ENCODE measurements around the gene KCTD8. TPM values are rescaled to one million over a fixed set of nuclear protein-coding genes. Genes with fewer than 3 reads are reported as not detected.

KCTD8 gene
- total RNA-seq, 1 experiment from 2014 or later, result 3.8 TPM

DNA sequence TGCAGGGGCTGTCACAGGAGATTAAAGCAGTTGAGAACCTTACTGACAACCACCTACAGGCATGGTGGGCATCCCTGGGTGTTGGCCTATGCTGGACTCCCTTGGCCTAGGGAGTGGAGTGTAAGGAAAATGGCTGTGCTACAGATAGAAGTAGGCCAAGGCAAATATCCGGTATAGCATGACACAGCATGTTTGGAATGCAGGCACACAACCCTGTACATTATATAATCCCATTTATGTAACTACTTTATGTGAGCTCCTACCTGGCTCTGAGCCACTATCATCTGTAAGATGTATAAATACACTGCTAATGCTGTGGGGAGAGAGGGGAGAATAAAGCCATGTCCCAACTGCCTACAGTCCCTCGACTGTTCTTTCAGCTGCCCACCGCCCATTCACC is 38.7 kb upstream of the KCTD8 start (continued):
- TF ChIP-seq ZNF317 (CRISPR knock-in tag; IDR thresholded peaks at IDR 0.05; ENCODE audit: borderline replicate concordance, low read depth) (no peak), E2F1 (CRISPR knock-in tag; IDR thresholded peaks at IDR 0.05) (no peak), MXD4 (CRISPR knock-in tag; IDR thresholded peaks at IDR 0.05; ENCODE audit: borderline replicate concordance) (no peak), ZNF396 (CRISPR knock-in tag; IDR thresholded peaks at IDR 0.05; ENCODE audit: borderline replicate concordance) (no peak), ZNF138 (CRISPR knock-in tag; conservative IDR thresholded peaks at IDR 0.05) (no peak), ATF1 (CRISPR knock-in tag; IDR thresholded peaks at IDR 0.05) (no peak), NR2C2 (CRISPR knock-in tag; IDR thresholded peaks at IDR 0.05) (no peak), KAT7 (CRISPR knock-in tag; IDR thresholded peaks at IDR 0.05; ENCODE audit: borderline replicate concordance) (no peak)
- TF ChIP-seq, protein P1, sequence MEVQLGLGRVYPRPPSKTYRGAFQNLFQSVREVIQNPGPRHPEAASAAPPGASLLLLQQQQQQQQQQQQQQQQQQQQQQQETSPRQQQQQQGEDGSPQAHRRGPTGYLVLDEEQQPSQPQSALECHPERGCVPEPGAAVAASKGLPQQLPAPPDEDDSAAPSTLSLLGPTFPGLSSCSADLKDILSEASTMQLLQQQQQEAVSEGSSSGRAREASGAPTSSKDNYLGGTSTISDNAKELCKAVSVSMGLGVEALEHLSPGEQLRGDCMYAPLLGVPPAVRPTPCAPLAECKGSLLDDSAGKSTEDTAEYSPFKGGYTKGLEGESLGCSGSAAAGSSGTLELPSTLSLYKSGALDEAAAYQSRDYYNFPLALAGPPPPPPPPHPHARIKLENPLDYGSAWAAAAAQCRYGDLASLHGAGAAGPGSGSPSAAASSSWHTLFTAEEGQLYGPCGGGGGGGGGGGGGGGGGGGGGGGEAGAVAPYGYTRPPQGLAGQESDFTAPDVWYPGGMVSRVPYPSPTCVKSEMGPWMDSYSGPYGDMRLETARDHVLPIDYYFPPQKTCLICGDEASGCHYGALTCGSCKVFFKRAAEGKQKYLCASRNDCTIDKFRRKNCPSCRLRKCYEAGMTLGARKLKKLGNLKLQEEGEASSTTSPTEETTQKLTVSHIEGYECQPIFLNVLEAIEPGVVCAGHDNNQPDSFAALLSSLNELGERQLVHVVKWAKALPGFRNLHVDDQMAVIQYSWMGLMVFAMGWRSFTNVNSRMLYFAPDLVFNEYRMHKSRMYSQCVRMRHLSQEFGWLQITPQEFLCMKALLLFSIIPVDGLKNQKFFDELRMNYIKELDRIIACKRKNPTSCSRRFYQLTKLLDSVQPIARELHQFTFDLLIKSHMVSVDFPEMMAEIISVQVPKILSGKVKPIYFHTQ (CRISPR knock-in tag; IDR thresholded peaks at IDR 0.05), result no peak

GRCh38 chr4:44479731-44480130 is 31.1 kb upstream of the KCTD8 start:
- Mint-ChIP-seq H3K27me3 (ENCODE audit: low read depth) (no peaks in the 10 kb centered on the region; the same call in 1 of the 2 replicates), H3K27ac (no peak overlapping the region), H3K4me3 (no peak overlapping the region), H3K9me3 (peaks cover 27% of the 10 kb centered on the region), H3K4me1 (no peaks in the 10 kb centered on the region), H3K36me3 (peaks cover 4% of the 10 kb centered on the region; the same call in 1 of the 2 replicates)
- no peak for DNase-seq (ENCODE audit: low spot score)
- ChIA-PET POLR2A (no interaction called here), CTCF (no interaction called here)
- ATAC-seq, result no peak
- TF ChIP-seq, protein P2, sequence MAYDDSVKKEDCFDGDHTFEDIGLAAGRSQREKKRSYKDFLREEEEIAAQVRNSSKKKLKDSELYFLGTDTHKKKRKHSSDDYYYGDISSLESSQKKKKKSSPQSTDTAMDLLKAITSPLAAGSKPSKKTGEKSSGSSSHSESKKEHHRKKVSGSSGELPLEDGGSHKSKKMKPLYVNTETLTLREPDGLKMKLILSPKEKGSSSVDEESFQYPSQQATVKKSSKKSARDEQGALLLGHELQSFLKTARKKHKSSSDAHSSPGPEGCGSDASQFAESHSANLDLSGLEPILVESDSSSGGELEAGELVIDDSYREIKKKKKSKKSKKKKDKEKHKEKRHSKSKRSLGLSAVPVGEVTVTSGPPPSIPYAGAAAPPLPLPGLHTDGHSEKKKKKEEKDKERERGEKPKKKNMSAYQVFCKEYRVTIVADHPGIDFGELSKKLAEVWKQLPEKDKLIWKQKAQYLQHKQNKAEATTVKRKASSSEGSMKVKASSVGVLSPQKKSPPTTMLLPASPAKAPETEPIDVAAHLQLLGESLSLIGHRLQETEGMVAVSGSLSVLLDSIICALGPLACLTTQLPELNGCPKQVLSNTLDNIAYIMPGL (CRISPR knock-in tag; IDR thresholded peaks at IDR 0.05), result no peak
- no peak for TF ChIP-seq ESRRA (CRISPR knock-in tag; IDR thresholded peaks at IDR 0.05; ENCODE audit: borderline replicate concordance)
- TF ChIP-seq SMAD4 (CRISPR knock-in tag; IDR thresholded peaks at IDR 0.05), result no peak
- TF ChIP-seq RELA (CRISPR knock-in tag; IDR thresholded peaks at IDR 0.05; ENCODE audit: borderline replicate concordance), result no peak
- TF ChIP-seq ZSCAN18 (CRISPR knock-in tag; IDR thresholded peaks at IDR 0.05), result no peak
- no peak for TF ChIP-seq PREB (CRISPR knock-in tag; IDR thresholded peaks at IDR 0.05; ENCODE audit: borderline replicate concordance)
- TF ChIP-seq KAT7 (CRISPR knock-in tag; IDR thresholded peaks at IDR 0.05; ENCODE audit: borderline replicate concordance), result no peak
- TF ChIP-seq, protein P3, sequence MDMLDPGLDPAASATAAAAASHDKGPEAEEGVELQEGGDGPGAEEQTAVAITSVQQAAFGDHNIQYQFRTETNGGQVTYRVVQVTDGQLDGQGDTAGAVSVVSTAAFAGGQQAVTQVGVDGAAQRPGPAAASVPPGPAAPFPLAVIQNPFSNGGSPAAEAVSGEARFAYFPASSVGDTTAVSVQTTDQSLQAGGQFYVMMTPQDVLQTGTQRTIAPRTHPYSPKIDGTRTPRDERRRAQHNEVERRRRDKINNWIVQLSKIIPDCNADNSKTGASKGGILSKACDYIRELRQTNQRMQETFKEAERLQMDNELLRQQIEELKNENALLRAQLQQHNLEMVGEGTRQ (CRISPR knock-in tag; IDR thresholded peaks at IDR 0.05), result no peak
- TF ChIP-seq ZNF512 (CRISPR knock-in tag; IDR thresholded peaks at IDR 0.05; ENCODE audit: borderline replicate concordance), result no peak
- TF ChIP-seq, protein P4, sequence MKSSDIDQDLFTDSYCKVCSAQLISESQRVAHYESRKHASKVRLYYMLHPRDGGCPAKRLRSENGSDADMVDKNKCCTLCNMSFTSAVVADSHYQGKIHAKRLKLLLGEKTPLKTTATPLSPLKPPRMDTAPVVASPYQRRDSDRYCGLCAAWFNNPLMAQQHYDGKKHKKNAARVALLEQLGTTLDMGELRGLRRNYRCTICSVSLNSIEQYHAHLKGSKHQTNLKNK (CRISPR knock-in tag; IDR thresholded peaks at IDR 0.05), result no peak
- no peak for TF ChIP-seq TCF7 (CRISPR knock-in tag; IDR thresholded peaks at IDR 0.05; ENCODE audit: low read depth)
- TF ChIP-seq PRRX2 (CRISPR knock-in tag; IDR thresholded peaks at IDR 0.05), result no peak
